GM19099 (cell line): ENCODE results near the gene UBQLN4.
A peak's percentile ranks its signal among the peaks of the same experiment; 100 is the strongest.

Experiments
- POLR2A ChIP-seq: IDR thresholded peaks from 3 replicates; pipeline ENCODE4 v1.6.1; 2011; ENCODE audit warnings: low read depth; ENCODE audit not compliant: insufficient read length; ENCODE audit errors: extremely low read depth

Gene UBQLN4

DNA sequence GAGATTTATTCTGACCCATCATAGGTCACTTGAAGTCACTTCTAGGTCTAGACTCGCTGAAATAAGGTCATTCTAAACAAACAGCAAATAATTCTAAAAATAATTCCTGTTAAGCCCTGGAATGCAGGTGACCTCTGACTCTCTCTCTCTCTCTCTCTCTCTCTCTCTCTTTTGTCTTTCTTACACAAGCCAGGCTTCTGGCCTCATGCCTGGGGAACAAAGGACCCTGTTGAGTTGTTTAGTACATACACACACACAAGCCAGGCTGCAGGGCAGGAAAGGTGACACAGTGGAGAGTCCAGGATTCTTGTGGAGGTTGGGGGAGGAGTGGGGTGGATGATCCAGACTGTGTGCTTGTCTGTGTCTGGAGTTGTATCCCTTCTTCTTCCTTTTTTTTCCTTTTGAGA lies 32.7 kb upstream of the UBQLN4 start:
- no peak for TF ChIP-seq POLR2A

DNA sequence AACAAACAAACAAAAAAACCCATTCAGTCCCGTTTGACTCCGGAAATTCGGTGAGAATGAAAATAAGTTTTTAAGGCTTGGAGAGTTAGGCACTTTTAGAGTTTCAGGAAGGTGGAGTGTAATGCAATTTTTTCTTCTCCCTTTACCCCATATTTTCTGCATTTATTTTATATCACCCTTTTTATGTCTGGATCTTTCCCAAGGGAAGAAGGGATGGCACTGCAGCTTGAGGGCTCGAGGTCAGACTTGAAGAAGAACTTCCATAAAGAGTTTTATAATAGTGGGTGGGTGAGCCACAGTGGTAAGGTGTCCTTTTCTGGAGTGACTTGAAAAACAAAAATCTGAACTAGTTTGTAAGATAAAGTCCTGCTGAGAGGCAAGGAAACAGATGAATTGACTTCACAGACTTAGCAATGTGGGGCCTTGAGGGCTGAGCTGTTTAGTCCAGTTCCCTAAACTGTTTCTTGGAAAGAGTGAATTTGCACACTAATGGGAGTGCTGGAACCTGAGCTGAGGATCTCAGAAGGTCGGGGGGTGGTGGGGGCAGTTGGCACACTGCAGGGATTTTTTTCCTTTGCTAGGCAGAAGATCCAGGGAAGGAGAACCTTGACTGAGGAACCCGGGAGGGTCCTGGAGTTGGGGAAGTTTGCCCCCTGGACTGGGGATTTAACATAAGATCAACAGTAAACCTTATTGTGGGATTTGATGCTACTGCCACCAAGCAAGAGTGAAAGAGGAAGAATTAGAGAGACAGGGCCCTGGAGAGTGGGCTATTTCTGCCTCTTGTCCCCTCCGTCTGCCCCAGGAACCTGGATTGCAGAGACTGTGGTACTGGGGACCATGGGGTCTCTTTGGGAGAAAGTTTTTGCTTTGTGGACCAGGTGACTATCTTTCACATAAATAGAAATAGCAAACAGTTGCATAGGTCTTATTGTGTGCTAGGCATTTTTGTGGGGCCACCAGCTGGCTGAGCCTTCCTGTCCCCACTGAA lies 30.5 kb upstream of the UBQLN4 start:
- no peak for TF ChIP-seq POLR2A

DNA sequence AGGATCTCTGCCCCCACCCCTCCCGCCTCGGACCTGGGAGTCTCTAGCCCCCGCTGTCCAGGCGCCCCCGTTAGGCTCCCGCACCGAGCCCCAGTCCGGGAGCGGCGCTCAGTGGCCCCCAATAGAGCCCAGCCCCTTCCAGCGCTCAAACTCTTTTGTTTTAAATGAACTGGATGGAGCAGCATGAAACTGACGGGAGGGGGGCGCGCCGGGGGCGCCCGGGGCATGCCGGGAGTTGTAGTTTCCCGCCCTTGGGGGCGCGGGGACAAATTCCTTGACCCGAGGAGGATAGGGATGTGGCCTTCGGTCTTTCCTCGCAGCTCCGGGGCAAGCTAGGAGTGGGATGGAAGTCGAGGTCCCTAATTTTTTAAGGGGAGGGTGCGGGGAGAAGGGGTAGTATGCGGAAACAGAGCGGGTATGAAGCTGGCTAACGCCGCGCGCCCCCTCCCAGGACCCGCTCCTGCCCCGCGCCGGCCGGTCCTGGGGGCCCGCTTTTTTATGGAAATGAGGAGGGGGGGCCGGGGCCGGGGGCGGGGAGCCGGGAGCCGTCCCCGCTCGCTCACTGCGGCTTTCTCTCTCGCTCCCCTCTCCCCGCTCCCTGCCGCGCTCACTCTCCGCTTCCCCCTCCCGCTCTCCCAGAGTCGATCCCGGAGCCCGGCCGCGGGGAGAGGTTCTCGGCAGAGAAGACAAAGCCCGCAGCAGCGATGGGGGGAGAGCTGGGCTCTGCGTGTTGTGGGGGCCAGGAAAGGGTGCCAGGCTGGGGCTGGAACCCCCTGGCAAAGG lies 28.9 kb upstream of the UBQLN4 start, which contains the start of gene MEX3A:
TSS of gene MEX3A (minus strand) at position 157 of the 783 bp plus-strand sequence. CDS start 467 bp downstream, outside the sequence.
- peak; percentile 24 for TF ChIP-seq POLR2A

DNA sequence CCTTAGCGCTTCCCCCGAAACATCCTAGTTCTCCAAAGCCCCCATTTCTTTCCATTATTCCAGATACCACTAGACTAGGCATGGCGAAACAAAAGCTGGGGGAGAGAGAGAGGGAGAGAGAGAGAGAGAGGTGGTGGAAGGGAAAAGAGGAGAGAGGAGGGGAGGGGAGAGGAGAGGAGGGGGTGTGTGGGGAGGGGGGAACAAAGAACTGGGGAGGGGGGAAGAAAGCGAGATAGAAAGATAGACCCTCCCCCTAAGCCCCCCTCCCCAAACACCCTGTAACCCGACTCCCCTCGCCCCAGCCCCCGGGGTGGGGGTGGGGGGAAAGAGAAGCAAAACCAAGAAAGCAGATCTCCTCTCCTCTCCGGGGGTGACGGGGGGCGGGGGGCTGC lies 28.3 kb upstream of the UBQLN4 start:
- TF ChIP-seq POLR2A, result no peak

DNA sequence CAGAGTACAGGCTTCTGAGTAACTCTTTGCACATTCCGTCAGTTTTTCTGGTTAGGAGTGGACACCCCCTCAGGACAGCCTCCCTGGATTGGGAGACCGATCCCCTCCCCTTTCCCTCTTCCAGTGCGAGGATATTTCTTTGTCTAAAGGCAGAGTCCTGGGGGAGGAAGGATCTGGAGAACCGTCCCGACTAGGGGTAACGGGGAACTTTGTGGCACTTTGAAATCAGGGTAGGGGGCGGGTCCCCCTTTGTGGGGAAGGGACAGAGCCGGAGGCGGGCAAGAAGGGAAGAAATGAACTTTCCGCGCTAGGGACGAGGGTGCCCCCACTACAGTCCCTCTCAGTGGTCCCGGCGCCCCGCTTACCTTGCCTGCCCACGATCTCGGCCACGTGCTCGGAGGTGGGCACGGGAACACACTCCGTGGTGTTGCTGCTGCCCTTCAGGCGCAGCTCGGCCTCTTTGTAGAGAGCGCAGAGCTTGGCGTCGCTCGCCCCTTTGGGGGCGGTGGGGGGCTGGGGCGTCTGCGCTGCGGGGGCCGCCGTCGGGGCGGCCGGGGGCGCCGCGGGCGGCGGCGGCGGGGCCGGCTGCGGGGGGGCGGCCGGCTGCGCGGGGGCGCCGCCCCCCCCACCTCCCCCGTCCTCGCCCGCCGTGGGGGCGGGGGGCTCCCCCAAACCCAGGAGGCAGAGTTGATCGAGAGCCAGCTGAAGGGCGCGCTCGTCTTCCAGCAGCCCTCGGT lies 27.8 kb upstream of the UBQLN4 start:
- no peak for TF ChIP-seq POLR2A

DNA sequence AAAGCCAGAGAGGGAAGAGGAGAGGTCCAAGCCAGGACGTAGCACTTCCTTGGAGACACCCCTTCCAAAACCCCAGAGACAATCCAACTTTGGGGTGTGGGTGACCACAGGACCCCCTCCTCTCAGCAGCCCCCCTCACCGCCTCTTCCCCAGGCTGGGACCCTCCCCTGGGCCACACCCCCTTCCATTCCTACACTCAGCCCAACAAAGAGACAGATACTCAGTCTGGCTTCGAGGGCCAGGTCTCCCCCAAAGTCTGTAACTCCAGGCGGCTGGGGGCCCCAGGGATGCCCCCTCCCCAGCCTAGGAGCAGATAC lies 27.2 kb upstream of the UBQLN4 start:
- TF ChIP-seq POLR2A, result no peak

DNA sequence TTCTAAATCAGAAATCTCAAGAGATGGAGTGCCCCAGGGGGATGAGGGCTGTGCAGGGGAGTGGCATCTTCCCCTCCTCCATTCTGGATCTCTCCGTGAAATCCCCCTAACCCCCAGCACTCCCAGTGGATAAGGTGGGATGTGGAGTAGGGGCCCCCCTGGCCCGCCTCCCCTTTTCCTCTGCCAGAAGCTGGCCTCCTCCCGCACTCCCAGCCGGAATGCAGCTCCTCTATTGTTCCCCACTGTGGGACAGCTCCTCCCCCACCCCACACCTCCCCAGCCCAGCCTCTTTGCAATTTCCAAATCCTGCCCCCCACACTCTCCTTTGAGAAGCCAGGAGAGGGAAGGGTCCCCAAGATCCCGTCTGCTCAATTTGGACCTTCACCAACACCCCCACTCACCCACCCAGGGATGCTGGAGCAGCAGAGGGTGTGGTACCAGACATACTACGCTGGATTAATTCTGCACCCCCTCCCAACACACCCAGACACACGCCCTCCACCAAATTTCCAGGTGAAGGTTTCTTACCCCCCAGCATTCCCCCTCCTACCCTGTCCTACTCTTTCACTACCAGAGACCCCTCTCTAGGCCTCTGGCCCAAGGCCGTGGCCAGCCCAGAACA lies 26.8 kb upstream of the UBQLN4 start:
- no peak for TF ChIP-seq POLR2A

DNA sequence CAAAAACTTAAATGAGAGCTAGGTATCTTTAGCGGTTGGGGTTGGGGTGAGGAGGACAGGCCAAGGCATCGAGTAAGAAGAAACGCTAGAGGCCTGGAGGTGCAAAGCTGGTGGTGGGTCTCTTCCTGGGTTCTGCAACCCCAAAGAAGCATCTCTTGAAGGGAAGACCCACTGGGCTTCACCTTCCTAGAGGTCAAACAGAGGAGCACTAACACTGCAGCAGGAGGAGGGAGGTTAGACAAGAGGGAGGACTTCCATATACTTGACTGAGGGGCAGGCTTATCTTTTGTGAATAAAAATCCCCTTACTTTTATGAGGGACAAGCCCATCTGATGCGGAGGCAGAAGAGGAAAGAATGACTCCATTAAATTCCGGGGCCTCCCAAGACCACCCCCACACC lies 26.2 kb upstream of the UBQLN4 start:
- no peak for TF ChIP-seq POLR2A

DNA sequence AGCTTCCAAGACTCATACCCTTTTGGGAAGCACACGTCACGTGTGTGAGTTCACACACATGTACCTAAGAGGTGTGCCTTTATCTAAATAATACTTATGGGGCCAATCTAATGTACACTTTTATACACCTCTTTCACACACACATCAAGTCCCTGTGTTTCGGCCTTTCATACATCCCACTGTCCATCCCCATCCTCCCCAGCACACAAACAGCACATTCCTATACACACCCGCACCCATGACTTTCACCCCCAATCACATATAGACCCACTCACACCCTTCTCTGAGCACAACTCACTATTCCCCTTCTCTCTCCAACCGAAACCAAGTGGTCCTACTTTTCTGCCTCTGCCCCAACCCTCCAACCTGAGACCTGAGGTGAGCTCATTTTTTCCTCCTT lies 25.1 kb upstream of the UBQLN4 start:
- no peak for TF ChIP-seq POLR2A

DNA sequence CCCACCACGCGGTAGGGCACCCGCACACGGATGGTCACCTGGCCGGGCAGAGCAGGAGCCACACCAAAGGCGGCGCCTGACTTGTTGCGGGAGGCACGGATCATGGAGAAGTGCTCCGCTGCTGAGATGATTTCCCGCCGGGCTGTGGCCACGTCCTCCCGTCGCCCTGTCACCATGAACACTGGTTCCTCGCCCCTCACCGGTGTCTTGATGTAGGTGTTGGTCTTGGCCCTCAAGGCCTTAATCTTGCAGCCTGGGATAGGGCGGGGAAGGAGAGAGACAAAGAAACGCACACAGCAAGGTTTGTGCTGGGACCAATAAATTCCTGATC lies 23.8 kb upstream of the UBQLN4 start:
- no peak for TF ChIP-seq POLR2A

DNA sequence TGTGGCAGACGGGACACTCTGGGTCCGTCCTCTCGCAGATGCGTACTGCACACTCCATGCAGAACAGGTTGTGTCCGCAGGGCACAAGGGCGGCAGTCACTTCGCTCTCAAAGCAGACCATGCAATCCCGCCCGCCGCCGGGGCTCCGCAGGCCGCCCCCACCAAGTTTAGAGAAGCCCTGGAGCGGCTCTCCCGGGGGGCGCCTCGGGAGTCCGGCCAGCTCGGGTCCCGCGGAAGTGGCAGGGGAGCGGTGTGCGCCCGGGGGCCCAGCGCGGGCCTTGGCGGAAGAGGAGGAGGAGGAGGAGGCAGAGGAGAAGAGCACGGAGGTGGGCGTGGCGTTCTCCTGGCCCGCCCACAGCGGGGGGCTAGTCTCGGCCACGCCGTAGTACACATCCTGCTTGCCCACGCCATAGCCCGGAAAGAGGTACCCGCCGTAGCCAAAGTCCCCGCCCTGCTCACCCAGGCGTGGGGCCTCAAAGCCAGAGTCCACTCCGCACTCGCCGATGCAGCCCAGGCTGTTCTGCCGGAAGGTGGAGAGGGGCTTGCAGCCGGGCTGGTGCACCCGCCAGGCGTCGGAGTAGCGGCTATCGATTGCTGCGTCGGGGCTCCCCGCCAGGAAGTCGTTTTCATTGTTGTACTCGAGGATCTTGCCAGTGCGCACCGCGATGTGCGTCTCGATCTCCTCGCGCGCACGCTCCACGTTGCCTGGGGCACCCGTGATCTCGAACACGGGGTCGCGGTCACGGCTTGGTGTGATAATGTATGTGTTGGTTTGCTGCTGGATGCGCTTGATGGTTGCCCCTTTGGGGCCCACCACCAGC lies 23.2 kb upstream of the UBQLN4 start:
- no peak for TF ChIP-seq POLR2A

DNA sequence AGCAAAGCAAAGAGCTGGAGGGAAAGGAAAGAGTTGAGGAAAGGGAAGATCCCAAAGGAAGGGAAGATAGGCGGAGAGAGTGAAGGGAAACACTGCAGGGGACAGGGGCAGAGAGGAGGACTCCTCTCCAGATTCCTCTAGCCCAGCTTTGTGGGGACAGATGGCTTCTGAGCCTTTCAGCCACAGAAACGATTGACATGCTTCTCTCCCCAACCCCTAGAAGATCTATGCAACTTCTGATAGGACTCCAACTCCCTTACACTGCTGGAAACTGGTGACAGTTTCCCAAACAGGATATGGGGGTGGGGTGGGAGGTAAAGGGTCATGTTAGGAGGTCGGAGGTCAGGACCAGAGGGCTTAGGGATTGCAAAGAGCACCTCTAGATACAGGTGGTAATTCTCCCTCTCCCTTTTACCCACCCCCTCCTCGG lies 22.2 kb upstream of the UBQLN4 start:
- TF ChIP-seq POLR2A, result no peak

DNA sequence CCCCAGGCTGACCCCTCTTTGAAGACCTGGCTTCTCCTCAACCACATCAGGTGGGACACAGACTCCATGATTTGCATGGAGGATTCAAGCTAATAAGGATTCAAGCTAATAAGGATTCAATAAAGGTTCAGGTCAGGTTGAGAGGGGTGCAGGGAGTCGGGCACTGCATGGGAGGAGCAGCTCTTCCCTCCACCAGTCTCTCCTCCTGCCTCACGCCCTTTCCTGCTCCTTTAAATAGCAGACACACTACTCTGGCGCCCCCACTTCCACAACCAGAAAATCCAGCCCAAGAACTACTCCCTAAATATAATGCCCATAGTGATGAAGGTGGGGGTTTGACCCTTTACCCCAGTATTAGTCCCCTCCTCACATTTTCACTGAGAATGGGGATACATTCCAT lies 21.6 kb upstream of the UBQLN4 start:
- no peak for TF ChIP-seq POLR2A

DNA sequence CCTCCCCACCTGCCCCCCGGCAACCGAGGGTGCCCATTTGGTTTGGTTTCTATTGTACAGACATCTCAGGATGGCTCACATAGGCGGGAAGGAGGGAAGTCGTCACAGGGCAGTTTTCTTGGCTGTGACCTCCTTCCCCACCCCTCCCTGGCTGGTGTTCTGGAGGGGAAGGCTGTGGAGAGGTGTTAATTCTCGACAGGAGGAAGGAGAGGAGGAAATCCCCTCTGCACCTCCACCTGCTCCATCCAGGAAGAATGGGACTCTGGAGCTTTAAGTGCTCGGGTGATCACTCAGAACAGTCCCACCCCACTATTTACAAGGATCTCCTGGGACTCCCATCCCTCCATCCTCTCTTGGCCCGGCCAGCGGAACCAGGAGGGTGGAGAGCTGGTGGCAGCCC lies 21.1 kb upstream of the UBQLN4 start:
- TF ChIP-seq POLR2A, result no peak
